Islet precursor cell (in vitro differentiated cells): Measurements from ENCODE around the gene FSHR.

Experiments used
- DNase-seq: peaks from one replicate; pipeline ENCODE4 v3.0.0-alpha.2; 2018

The FSHR gene

GRCh38 chr2:49111006-49111405 lies 43.3 kb downstream of the FSHR start:
- no peak for DNase-seq

DNA sequence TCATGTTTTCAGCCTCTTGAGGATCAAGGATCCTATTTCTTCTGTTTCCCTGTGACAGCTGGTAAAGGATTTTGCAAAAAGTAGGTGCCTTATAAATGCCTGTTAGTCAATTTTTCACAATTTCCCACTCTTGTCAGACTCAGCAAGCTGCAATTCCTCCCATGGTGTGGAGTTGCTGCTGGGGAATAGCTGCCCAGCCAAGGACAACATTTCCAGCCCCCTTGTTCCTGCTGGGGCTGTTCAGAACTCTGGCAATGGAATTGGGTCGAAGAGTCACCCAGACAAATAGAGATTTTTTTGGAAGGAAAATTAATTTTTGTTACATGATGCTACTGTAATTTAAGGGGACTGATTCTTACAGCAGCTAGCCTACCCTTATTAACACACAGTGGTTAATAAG lies 43.7 kb downstream of the FSHR start:
- no peak for DNase-seq

DNA sequence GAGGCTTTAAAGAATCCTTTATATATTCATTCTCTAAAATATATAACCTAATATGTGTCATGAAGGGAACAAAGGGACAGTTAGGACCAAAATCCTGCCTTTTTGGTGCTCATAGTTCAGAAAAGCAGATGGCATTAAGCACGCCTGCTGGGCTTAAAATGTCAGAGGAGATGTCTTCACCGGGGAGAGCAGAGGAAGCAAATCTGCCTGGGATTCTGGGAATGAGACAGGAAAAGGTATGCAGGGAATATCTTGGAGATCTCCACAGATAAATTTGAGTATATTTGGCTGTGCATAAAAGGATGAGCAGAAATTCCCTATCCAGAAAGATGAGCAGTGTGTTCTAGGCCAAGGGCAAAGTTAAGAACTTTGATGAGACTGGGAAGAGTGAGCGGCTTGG lies 45.5 kb downstream of the FSHR start:
- no peak for DNase-seq

DNA sequence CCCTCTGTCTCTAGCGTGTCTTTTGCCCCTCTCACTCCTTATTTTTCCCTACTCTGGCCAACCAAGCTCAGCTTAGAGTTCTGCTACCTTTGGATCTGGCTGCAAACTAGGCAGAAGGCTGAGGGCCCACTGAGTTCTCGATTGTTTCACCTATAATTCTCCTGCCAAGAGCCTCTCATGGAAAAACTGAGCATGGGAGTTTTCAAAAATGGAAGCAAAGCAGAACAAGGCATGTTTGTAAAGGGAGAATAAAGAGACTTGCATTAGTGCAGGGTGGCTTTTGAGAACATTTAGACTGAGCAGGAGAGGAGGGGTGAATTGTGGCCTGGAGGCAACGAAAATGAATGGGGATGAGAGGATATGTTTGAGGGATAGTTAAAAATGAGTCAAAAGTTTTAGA lies 45.9 kb downstream of the FSHR start:
- DNase-seq = no peak

DNA sequence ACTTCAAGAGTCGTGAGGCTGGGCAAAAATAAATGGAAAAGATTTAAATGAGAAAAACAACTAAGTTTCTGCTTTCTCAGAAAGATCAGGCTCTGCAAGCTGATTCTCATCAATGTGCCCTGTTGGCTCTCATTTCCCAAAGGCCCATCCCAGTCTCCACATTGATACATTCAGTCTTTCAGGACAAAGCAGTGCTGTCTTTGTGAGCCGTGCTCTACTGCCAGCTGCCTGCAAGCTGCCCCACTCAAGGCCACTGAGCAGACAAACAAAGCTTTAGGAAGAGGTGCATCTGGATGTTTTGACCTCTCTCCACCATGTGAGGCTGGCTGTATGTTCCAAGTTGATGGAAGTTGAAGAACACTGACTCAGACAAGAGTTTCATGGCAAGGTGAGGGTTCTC lies 48.8 kb downstream of the FSHR start:
- no peak for DNase-seq

DNA sequence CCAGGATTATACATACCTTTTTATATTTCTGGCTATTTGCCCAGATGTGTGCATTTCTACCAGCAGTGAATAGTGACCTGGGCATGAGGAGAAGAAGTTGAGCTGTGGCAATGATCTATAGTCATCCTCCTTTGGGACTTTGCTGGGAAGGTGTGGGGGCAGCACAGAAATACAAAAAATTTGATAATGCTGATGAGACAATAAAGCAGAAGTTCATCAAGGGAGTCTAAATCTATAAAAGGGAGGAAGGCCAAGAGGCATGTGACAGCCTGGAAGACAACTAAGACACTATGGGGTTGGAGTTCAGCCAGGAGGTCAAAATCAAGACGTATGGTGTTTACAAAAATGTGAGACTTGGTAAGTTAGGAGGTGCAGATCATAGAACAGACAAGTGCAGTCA lies 52.2 kb downstream of the FSHR start:
- no peak for DNase-seq

GRCh38 chr2:49080681-49081080 lies 73.6 kb downstream of the FSHR start:
- DNase-seq = no peak

DNA sequence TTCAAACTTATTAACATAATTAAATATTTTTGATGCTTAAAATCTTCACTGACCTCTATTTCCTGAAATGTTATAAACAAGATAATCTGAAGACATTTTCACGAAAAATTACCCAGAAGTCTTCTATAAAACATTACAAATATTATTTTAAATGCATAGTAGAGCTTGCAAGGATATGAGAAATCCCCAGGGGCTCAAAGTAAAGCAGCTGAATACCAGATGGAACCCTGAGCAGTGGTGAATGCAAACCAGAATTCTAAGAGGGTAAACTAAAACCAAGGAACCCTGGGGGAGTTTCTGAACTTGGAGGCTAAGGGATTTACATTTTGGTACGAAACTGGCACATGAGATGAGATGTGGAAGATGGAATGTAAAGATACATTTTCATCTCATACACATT lies 83.6 kb downstream of the FSHR start:
- no peak for DNase-seq

- DNase-seq = peak; percentile 58
These were observed 84.5 kb downstream of the FSHR start for GRCh38 chr2:49069829-49070228.

DNA sequence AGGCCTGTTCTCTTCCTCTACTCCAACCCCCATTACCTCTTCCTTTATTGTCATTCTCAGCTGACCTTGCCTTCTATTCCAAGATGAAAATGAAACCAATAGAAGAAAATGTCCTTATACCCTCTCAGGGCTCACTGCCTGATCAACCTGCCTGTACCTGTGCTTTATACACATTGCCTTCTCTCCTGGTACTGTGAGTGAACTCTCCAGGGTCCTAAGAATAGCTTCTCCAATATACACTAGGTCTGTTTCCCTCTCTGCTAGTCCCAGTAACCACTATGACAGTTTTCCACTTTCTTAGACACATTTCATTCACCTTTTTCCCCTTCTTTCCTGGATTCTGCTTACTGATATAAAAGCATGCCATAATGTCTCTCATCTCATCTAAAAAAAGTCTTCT lies 85.7 kb downstream of the FSHR start:
- no peak for DNase-seq

GRCh38 chr2:49067971-49068370 lies 86.3 kb downstream of the FSHR start:
- no peak for DNase-seq

GRCh38 chr2:49053156-49053555 lies 101.2 kb downstream of the FSHR start:
- DNase-seq = no peak

GRCh38 chr2:49050265-49050664 lies 104.0 kb downstream of the FSHR start:
- no peak for DNase-seq

DNA sequence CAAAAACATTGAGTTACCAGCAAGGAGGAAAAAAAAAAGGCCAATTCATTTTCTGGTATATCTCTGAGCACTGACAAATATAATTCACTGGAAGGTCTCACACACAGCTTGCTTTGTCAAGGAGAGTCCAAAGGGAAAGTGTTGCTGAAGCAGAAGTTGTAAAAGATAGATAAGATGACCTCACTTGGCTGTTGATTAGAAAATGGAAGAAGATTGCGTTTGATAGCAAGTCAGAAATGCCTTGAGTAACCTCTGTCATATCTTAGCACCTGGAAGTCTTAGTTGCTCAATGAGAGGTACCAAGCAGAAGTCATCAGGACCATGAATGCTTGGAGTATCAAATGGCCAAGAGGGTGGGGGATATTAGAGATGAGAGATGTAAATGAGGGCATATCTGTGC lies 105.2 kb downstream of the FSHR start:
- DNase-seq = no peak

GRCh38 chr2:49045083-49045482 lies 109.2 kb downstream of the FSHR start:
- DNase-seq = no peak

DNA sequence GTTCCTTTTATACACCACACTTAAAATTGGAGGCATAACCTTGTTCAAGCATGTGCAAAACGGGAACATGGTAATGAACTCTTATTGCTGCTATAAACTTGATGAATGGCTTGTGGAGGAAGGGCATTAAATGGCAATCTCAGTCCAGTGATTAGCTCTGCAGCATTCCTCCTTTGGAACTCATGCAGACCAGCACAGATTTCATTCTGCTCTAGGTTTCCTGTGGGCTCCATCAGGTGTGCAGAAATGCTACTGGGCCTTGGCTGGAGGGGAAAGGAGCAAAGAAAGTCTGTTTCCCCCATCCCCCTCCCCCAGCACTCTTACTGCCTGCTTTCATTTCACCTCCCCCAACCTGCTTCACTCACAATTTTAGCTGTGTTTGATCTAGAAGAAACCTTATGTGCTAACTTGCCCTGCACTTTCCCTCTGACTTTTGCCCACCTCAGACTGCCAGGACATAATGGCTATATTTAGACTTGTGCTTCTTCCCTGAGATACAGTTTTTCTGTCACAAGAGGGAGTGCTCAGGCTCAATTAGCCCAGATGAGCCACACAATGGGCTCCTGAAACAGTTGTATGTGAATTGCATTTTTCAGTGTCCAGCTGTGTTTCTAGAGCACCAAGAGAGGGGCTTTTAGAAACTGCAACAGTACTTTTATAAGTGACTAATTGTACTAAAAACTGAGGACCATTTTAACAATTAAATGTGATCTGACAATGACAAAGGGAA lies 109.8 kb downstream of the FSHR start:
- no peak for DNase-seq

DNA sequence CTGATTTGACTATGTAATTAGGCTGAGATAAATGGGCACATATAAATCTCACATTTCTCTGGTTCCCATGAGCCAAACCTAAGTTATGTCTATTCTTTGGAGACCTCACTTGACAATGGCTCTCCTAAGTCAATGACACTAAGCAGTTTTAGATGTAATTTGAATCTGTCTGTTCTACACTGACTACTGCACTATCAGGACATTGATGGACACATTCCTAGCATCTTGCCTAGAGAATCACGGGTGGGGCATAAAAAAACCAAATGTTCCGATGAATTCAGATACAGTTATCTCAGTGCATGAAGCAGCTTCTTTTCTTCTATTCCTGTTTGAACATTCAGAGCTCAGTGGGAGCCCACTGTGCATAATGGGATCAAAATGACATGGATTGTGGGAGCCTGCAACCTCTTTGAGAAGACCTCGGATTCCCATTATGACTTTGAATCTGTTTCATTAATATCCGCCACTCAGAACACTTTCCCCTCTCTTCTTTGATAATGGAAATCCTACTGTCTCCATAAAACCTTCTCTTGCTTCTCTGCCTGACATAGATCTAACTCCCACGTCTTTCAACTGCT lies 110.8 kb downstream of the FSHR start:
- no peak for DNase-seq

DNA sequence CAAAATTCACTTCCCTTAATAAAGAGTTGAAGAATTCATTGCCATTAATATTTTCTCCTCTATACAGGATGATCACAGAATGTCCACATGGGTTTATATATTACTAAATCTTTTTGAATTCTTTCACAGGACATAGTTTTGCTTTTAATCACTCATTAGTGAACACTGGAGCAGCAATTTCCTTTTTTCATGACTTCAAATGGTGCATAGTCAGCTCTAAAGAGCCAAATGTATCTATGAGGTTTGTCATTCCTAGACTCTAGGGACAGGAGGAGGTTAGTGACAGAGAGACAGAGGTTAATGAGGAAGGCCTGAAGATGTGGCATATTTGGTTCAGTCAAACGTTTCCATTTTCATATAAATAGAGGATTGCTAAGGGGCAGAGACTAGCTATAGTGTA lies 111.8 kb downstream of the FSHR start:
- DNase-seq = no peak

DNA sequence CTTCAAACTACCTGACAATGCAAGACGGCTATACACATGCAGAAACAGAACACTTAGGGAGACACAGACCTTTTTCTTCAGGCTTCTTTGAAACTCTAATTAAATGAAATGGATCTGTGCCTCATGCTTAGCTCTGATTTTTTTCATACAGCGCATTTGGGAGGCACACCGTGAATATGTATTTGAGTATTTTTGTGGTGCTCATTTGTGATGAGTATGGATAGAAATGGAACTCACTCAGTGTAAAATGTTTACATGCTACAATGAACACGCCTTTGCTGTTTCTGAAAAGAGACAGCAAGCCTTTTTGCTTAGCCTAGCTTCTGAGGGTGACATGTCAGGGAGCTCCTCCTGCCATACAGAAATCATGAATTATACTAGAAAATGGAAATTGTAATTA lies 113.3 kb downstream of the FSHR start:
- no peak for DNase-seq

GRCh38 chr2:49037197-49037596 lies 117.1 kb downstream of the FSHR start:
- no peak for DNase-seq

DNA sequence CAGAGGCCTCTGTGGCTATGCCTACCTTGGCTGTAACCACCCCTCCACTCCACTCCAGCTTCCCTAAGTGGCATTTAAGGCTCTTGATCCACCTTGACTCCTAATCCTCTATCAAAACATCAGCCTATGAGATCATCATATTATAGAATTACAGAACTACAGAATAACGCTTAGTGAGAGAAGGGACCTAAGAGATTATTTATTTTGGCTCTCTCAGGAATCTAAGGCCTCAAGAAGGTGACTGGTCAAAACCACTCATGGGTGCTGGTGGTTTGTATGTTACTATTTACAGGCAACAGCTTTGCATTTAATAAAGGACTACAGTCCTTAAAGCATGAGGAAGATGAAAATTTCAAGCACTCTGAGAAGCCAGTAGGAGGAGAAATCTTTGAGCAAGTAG lies 118.8 kb downstream of the FSHR start:
- no peak for DNase-seq

GRCh38 chr2:49033394-49034185 lies 120.7 kb downstream of the FSHR start:
- DNase-seq = no peak

DNA sequence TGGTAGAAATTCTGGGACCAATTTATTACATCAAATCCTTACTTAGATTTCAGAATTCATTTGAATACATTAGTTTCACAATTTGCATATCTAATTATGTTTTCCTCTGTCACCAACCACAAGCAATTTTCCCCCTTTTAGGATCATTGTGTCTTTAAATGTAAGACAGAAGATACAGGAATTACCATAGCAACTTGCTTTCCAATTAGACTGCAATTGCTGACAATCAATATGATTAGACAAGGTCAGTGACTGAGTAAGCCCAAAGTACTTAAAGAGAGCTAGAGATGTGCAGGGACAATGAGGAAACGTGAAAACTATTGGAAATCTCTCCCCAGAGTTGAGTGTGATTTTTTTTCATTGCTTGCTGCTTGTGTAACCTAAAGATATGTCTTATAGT lies 121.4 kb downstream of the FSHR start:
- DNase-seq = no peak

DNA sequence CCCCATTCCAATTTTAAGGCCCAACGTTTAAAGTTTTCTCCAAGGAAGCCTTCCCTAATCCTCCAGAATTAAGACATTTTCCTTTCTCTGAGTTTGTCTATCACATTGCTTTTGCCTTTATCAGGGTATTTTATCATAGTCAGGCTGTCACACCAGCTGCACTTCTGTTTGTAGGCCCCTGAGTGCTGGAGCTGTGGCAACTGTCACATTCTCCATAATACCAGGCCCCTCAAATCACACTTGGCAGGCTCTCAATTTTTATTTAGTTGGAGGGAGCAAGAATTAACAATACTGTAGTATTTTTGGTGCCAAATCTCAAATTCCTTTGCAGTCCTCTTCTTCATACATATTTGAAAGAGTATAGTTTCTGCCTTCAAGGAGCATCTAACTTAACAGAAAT lies 122.2 kb downstream of the FSHR start:
- no peak for DNase-seq
